ENCODE measurements around the gene CCDC82.

CCDC82 gene

DNA sequence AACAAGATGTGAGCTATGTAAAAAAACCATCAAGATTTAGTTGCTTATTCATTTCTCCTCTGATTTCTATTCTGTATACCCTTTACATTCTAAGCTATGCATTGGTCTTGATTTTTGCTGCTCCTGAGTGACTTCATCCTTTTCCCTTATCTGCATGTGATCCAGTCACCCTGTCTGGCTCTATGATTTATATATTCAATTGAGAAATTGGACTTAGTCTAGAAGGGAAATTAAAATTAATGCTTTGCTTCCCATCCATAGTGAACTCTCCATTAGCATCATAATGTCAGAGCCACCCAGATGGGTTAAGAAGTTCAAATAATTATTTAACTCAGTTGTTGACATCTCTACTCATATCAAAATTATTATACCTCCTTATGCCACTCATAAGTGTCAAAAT is 5.1 kb upstream of the CCDC82 start:
- Histone ChIP-seq H3K4me1 (ENCODE audit: control insufficient read depth, insufficient read depth, low read length, poor library complexity, severe bottlenecking) (peaks cover 7% of the 10 kb centered on the region), H3K9me3 (ENCODE audit: control insufficient read depth, low read length) (no peaks in the 10 kb centered on the region), H3K27me3 (replicated peaks; ENCODE audit: control insufficient read depth, insufficient read depth, low read length, poor library complexity, severe bottlenecking) (no peaks in the 10 kb centered on the region), H3K4me3 (ENCODE audit: insufficient read depth, low read depth, low read length, poor library complexity, severe bottlenecking) (no peak overlapping the region), H3K36me3 (ENCODE audit: control insufficient read depth, insufficient read depth, low read length) (no peaks in the 10 kb centered on the region), H3K27ac (ENCODE audit: insufficient read depth, low read length, poor library complexity, severe bottlenecking) (no peak overlapping the region)
- DNase-seq = no peak

DNA sequence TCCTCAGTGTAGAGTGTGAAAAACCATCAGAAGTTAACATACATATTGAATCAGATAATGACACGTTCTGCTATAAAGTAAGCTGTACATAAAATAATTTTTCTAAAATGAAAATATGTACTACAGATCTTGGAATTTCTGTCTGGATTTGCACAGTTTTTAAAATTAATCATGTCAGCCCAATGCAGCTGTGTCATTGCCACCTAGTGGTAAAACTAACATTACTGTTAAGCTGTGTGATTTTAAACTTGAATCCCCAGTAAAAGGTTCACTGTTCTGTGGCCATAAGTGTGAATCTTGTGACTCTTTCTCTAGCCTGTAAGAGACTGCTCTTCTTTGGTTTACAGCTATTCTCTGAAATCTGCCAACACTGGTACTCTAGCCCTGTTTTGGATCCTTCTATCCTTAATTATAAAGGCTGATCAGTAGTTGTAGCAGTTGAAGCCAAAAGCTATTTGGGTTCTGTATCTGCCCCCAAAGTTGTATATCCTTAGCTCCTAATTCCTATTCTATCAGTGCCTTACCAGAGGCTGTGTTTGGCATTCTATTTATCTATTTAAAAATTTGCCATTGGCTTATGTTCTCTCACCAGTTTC is 4.1 kb upstream of the CCDC82 start:
- H3K4me3 ChIP-seq (ENCODE audit: insufficient read depth, low read depth, low read length, poor library complexity, severe bottlenecking) = no peak overlapping the region
- no peak for DNase-seq

DNA sequence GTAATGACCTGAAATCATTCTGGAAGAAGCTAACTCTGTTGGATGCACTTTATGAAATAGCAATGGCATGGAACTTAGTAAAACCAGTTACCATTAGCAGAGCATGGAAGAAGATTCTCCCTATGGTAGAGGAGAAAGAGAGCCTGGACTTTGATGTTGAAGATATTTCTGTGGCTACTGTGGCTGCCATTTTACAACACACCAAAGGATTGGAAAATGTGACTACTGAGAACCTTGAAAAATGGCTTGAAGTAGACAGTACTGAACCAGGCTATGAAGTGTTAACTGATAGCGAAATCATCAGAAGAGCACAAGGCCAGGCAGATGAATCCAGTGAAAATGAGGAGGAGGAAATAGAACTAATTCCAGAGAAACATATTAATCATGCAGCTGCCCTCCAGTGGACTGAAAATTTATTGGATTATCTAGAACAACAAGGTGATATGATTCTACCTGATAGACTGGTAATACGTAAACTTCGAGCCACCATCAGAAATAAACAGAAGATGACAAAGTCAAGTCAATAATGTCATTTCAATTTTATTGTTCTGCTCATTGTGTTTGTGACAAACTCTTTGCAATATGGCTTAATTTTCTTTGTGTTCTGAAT is 2.1 kb upstream of the CCDC82 start:
- Histone ChIP-seq H3K27ac (ENCODE audit: insufficient read depth, low read length, poor library complexity, severe bottlenecking) (no peak overlapping the region), H3K36me3 (ENCODE audit: control insufficient read depth, insufficient read depth, low read length) (no peaks in the 10 kb centered on the region), H3K4me1 (ENCODE audit: control insufficient read depth, insufficient read depth, low read length, poor library complexity, severe bottlenecking) (peaks cover 11% of the 10 kb centered on the region), H3K4me3 (ENCODE audit: insufficient read depth, low read depth, low read length, poor library complexity, severe bottlenecking) (no peak overlapping the region), H3K27me3 (replicated peaks; ENCODE audit: control insufficient read depth, insufficient read depth, low read length, poor library complexity, severe bottlenecking) (no peaks in the 10 kb centered on the region), H3K9me3 (ENCODE audit: control insufficient read depth, low read length) (no peaks in the 10 kb centered on the region)
- no peak for DNase-seq

More for the DNA sequence above, 4.1 kb upstream of the CCDC82 start:
- Histone ChIP-seq H3K4me1 (ENCODE audit: control insufficient read depth, insufficient read depth, low read length, poor library complexity, severe bottlenecking) (peaks cover 7% of the 10 kb centered on the region), H3K36me3 (ENCODE audit: control insufficient read depth, insufficient read depth, low read length) (no peaks in the 10 kb centered on the region), H3K27ac (ENCODE audit: insufficient read depth, low read length, poor library complexity, severe bottlenecking) (no peak overlapping the region), H3K9me3 (ENCODE audit: control insufficient read depth, low read length) (no peaks in the 10 kb centered on the region), H3K27me3 (replicated peaks; ENCODE audit: control insufficient read depth, insufficient read depth, low read length, poor library complexity, severe bottlenecking) (no peaks in the 10 kb centered on the region)

DNA sequence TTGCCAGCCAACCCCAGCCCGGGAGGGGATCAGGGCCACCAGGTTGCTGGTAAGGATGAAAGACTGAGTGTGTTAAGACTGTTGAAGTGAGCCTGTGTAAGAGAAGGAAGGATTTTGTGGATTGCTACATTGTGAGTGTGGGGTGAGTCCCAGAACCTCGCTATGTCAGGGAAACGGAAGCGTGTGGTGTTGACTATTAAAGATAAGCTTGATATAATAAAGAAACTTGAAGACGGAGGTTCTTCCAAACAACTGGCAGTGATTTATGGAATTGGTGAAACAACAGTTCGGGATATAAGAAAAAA is 728 bp upstream of the CCDC82 start:
- DNase-seq = no peak
- peaks cover 11% of the 10 kb centered on the region for H3K4me1 ChIP-seq (ENCODE audit: control insufficient read depth, insufficient read depth, low read length, poor library complexity, severe bottlenecking)
- peak overlapping the region; percentile 88 for H3K4me3 ChIP-seq (ENCODE audit: insufficient read depth, low read depth, low read length, poor library complexity, severe bottlenecking)
- peak overlapping the region; percentile 83 for H3K27ac ChIP-seq (ENCODE audit: insufficient read depth, low read length, poor library complexity, severe bottlenecking)
- no peaks in the 10 kb centered on the region for H3K27me3 ChIP-seq (replicated peaks; ENCODE audit: control insufficient read depth, insufficient read depth, low read length, poor library complexity, severe bottlenecking)
- no peaks in the 10 kb centered on the region for H3K36me3 ChIP-seq (ENCODE audit: control insufficient read depth, insufficient read depth, low read length)
- H3K9me3 ChIP-seq (ENCODE audit: control insufficient read depth, low read length) = no peaks in the 10 kb centered on the region

DNA sequence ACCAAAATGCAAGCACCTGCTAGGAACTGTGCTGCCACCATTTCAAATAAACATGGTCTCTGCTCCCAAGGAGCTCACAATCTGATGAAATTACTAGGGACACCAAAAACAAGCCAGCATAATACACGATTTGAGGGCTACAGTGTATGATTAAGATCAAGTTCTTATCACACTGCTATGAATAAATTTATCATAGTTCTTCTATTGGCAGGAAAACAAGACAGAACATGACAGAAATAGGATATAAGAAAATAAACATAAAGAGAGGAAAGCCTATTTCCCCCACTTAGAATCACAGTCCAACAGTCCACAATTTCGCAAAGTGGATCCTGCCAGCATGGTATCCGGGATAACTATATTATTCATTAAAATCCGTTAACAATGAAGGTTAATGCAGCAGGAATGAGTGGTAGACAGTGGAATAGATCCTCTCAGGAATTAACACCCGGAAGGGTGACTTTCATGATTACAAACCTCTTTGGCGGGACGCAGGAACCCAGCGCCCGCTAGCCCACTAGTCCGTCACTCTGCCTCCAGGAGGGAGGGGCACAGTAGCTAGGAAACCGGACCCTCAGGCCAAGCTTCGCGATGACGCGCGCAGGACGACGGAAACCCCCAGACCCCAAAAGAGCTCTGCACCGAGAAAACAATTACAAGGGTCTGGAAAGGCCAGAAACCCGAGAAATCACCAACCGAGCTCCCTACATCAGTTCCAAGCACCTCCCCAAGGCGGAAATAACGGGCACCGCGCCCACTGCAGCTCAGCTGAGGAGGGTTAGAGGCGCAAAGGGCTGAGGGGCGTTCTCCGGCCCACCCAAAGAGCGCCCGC is 607 bp downstream of the CCDC82 start:
- Histone ChIP-seq H3K4me1 (ENCODE audit: control insufficient read depth, insufficient read depth, low read length, poor library complexity, severe bottlenecking) (peaks cover 11% of the 10 kb centered on the region), H3K27me3 (replicated peaks; ENCODE audit: control insufficient read depth, insufficient read depth, low read length, poor library complexity, severe bottlenecking) (no peaks in the 10 kb centered on the region), H3K4me3 (ENCODE audit: insufficient read depth, low read depth, low read length, poor library complexity, severe bottlenecking) (peak overlapping the region; percentile 88), H3K9me3 (ENCODE audit: control insufficient read depth, low read length) (no peaks in the 10 kb centered on the region), H3K36me3 (ENCODE audit: control insufficient read depth, insufficient read depth, low read length) (no peaks in the 10 kb centered on the region), H3K27ac (ENCODE audit: insufficient read depth, low read length, poor library complexity, severe bottlenecking) (peak overlapping the region; percentile 83)
- no peak for DNase-seq

DNA sequence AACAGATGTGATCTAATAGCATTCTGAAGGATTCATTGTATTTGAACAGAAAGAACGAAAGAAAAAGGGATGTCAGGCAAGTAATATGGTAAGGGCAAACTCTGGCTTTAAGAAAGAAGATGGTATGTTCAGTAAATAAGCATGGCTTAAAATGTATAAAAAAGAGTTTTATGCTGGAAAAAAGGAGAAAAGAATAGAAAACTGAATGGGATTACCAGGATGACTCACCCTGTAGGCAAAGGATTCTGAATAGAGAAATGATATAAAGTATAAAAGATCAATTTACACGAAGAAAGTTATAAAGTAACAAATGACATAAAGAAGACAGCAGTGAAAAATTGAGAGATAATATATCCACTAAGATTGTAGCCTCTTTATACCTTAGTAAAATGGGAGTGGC is 4.5 kb downstream of the CCDC82 start:
- Histone ChIP-seq H3K9me3 (ENCODE audit: control insufficient read depth, low read length) (no peaks in the 10 kb centered on the region), H3K4me1 (ENCODE audit: control insufficient read depth, insufficient read depth, low read length, poor library complexity, severe bottlenecking) (peaks cover 5% of the 10 kb centered on the region), H3K27ac (ENCODE audit: insufficient read depth, low read length, poor library complexity, severe bottlenecking) (no peak overlapping the region), H3K27me3 (replicated peaks; ENCODE audit: control insufficient read depth, insufficient read depth, low read length, poor library complexity, severe bottlenecking) (no peaks in the 10 kb centered on the region), H3K36me3 (ENCODE audit: control insufficient read depth, insufficient read depth, low read length) (peaks cover 7% of the 10 kb centered on the region), H3K4me3 (ENCODE audit: insufficient read depth, low read depth, low read length, poor library complexity, severe bottlenecking) (no peak overlapping the region)
- DNase-seq = no peak

DNA sequence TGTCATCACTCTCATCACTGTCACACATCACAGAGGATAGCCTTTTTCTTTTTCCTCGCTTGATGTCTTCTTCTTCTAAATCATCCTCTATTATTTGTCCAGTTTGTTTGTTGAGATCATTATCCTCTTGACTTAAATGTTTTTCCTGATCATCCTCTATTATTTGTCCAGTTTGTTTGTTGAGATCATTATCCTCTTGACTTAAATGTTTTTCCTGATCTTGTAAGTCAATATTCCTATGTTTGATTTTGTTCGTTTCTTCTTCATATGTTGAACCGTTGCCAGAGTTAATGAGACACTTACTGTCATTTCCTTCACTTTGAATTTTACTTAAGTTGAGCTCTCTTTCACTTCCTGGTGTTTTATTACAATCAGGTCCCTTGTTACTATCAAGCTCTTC is 5.6 kb downstream of the CCDC82 start:
- Histone ChIP-seq H3K4me3 (ENCODE audit: insufficient read depth, low read depth, low read length, poor library complexity, severe bottlenecking) (no peak overlapping the region), H3K27ac (ENCODE audit: insufficient read depth, low read length, poor library complexity, severe bottlenecking) (no peak overlapping the region), H3K36me3 (ENCODE audit: control insufficient read depth, insufficient read depth, low read length) (peaks cover 7% of the 10 kb centered on the region), H3K4me1 (ENCODE audit: control insufficient read depth, insufficient read depth, low read length, poor library complexity, severe bottlenecking) (peaks cover 5% of the 10 kb centered on the region), H3K9me3 (ENCODE audit: control insufficient read depth, low read length) (no peaks in the 10 kb centered on the region), H3K27me3 (replicated peaks; ENCODE audit: control insufficient read depth, insufficient read depth, low read length, poor library complexity, severe bottlenecking) (no peaks in the 10 kb centered on the region)
- DNase-seq = no peak

DNA sequence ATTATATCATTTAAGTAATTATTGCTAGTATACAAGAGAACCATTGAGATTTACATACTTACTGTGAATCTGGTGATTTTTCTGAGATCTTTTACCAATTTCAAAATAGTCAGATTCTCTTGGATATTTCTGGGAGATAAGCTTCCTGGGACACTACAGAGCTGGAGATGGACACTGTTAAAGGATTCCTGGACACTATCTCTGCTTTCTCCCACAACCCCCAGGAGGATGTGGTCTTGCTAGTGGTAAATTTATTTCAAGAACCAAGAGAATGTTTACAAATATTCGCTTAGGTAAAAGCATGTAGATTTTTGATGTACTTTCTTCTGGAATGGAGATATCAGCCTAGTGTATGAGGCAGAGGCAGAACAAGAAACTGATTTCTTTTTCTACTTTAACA is 12.9 kb downstream of the CCDC82 start:
- H3K9me3 ChIP-seq (ENCODE audit: control insufficient read depth, low read length) = no peaks in the 10 kb centered on the region
- H3K27ac ChIP-seq (ENCODE audit: insufficient read depth, low read length, poor library complexity, severe bottlenecking) = no peak overlapping the region
- no peaks in the 10 kb centered on the region for H3K27me3 ChIP-seq (replicated peaks; ENCODE audit: control insufficient read depth, insufficient read depth, low read length, poor library complexity, severe bottlenecking)
- DNase-seq = no peak
- H3K36me3 ChIP-seq (ENCODE audit: control insufficient read depth, insufficient read depth, low read length) = peaks cover 15% of the 10 kb centered on the region
- no peaks in the 10 kb centered on the region for H3K4me1 ChIP-seq (ENCODE audit: control insufficient read depth, insufficient read depth, low read length, poor library complexity, severe bottlenecking)
- no peak overlapping the region for H3K4me3 ChIP-seq (ENCODE audit: insufficient read depth, low read depth, low read length, poor library complexity, severe bottlenecking)

DNA sequence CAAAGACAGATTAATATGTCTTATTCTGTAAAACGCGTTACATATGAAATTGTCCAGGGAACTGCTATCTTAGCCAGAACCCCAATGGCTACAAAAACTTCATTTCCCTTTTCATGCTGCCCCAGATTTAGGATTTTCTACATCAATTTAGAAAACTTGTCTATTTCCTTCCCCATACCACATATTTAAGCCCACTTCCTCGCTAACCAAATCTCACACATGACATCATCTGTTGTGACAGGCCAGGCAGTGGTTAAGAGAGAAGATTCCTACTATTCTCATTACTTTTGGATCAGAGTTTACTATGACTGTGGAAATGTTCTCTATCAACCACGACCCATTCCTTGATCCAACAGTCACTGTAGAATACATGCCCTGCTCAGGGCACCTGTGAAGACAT is 15.9 kb downstream of the CCDC82 start:
- no peak overlapping the region for H3K27ac ChIP-seq (ENCODE audit: insufficient read depth, low read length, poor library complexity, severe bottlenecking)
- no peaks in the 10 kb centered on the region for H3K9me3 ChIP-seq (ENCODE audit: control insufficient read depth, low read length)
- peaks cover 10% of the 10 kb centered on the region for H3K36me3 ChIP-seq (ENCODE audit: control insufficient read depth, insufficient read depth, low read length)
- no peak for DNase-seq
- no peak overlapping the region for H3K4me3 ChIP-seq (ENCODE audit: insufficient read depth, low read depth, low read length, poor library complexity, severe bottlenecking)
- no peaks in the 10 kb centered on the region for H3K27me3 ChIP-seq (replicated peaks; ENCODE audit: control insufficient read depth, insufficient read depth, low read length, poor library complexity, severe bottlenecking)
- no peaks in the 10 kb centered on the region for H3K4me1 ChIP-seq (ENCODE audit: control insufficient read depth, insufficient read depth, low read length, poor library complexity, severe bottlenecking)

DNA sequence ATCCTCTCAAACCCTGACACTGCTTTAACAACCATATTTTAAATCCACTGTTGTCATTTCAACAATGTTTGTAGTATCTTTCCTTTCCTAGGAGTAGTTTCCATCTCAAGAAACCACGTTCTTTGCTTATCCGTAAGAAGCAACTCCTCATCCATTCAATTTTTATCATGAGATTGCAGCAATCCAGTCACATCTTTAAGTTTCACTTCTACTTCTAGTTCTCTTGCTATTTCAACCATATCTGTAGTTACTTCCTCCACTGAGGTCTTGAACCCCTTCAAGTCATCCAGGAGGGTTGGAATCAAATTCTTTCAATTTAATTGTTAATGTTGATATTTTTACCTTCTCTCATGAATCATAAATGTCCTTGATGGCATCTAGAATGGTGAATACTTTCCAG is 22.4 kb downstream of the CCDC82 start:
- Histone ChIP-seq H3K27me3 (replicated peaks; ENCODE audit: control insufficient read depth, insufficient read depth, low read length, poor library complexity, severe bottlenecking) (no peaks in the 10 kb centered on the region), H3K4me1 (ENCODE audit: control insufficient read depth, insufficient read depth, low read length, poor library complexity, severe bottlenecking) (no peaks in the 10 kb centered on the region), H3K27ac (ENCODE audit: insufficient read depth, low read length, poor library complexity, severe bottlenecking) (no peak overlapping the region), H3K36me3 (ENCODE audit: control insufficient read depth, insufficient read depth, low read length) (peaks cover 10% of the 10 kb centered on the region), H3K4me3 (ENCODE audit: insufficient read depth, low read depth, low read length, poor library complexity, severe bottlenecking) (no peak overlapping the region), H3K9me3 (ENCODE audit: control insufficient read depth, low read length) (no peaks in the 10 kb centered on the region)
- DNase-seq = no peak

All from effector memory CD4-positive, alpha-beta T cell (primary cell).